DOHH2 (cell line): Measurements from ENCODE around the gene F10.

Experiments
- H3F3A ChIP-seq: fragments of 200-600 bp; sonication (generic), shearing (Covaris generic); 2 replicates; pipeline ENCODE4 v1.6.0; 2016; ENCODE audit warnings: antibody characterized with exemption, mild to moderate bottlenecking; ENCODE audit not compliant: control insufficient read depth, insufficient read depth
- H3K27ac ChIP-seq: fragments of 200-600 bp; sonication (generic); 2 replicates; pipeline ENCODE4 v1.5.1; 2014; ENCODE audit warnings: low read depth, mild to moderate bottlenecking, low read length, moderate library complexity
- H3K27me3 ChIP-seq: fragments of 200-600 bp; sonication (generic); 2 replicates; pipeline ENCODE4 v1.6.1; 2014; ENCODE audit warnings: mild to moderate bottlenecking, low read length, mixed read lengths; ENCODE audit not compliant: control insufficient read depth
- H3K36me3 ChIP-seq: fragments of 200-600 bp; sonication (generic); 2 replicates; pipeline ENCODE4 v1.6.1; 2014; ENCODE audit warnings: mild to moderate bottlenecking, low read length, moderate library complexity, mixed read lengths; ENCODE audit not compliant: control insufficient read depth
- H3K4me1 ChIP-seq: fragments of 200-600 bp; sonication (generic); 2 replicates; pipeline ENCODE4 v1.6.1; 2014; ENCODE audit warnings: mild to moderate bottlenecking, low read length, mixed read lengths; ENCODE audit not compliant: control insufficient read depth
- H3K4me2 ChIP-seq: fragments of 200-600 bp; sonication (generic); 2 replicates; pipeline ENCODE4 v1.6.0; 2014; ENCODE audit warnings: mild to moderate bottlenecking, low read length, moderate library complexity
- H3K4me3 ChIP-seq: fragments of 200-600 bp; sonication (generic); 2 replicates; pipeline ENCODE4 v1.5.1; 2014; ENCODE audit warnings: mild to moderate bottlenecking, low read length, mixed read lengths
- H3K79me2 ChIP-seq: fragments of 200-600 bp; sonication (generic); 2 replicates; pipeline ENCODE4 v1.6.1; 2014; ENCODE audit warnings: mild to moderate bottlenecking, low read length, mixed read lengths; ENCODE audit not compliant: control insufficient read depth
- H3K9me2 ChIP-seq: fragments of 200-600 bp; sonication (generic); replicated peaks from 2 replicates; pipeline ENCODE4 v1.6.1; 2014; ENCODE audit warnings: mild to moderate bottlenecking, low read length, mixed read lengths; ENCODE audit not compliant: control insufficient read depth
- H3K9me3 ChIP-seq: fragments of 200-600 bp; sonication (generic); 2 replicates; pipeline ENCODE4 v1.6.1; 2014; ENCODE audit warnings: antibody characterized with exemption, low read length, mixed read lengths; ENCODE audit not compliant: control insufficient read depth, insufficient read depth
- H4K20me1 ChIP-seq: fragments of 200-600 bp; sonication (generic); 2 replicates; pipeline ENCODE4 v1.6.0; 2014; ENCODE audit warnings: low read depth, mild to moderate bottlenecking, antibody characterized with exemption, low read length, moderate library complexity; ENCODE audit not compliant: control insufficient read depth, insufficient read depth
- CTCF ChIP-seq: fragments of 200-600 bp; sonication (generic); IDR thresholded peaks from one replicate; pipeline ENCODE4 v1.5.1; 2014; ENCODE audit warnings: antibody characterized with exemption, mild to moderate bottlenecking, low read depth, low read length; ENCODE audit not compliant: poor library complexity, severe bottlenecking
- EZH2phosphoT487 ChIP-seq: fragments of 200-600 bp; sonication (generic); IDR thresholded peaks from 2 replicates; pipeline ENCODE4 v1.6.1; 2017; ENCODE audit warnings: borderline replicate concordance, mild to moderate bottlenecking, antibody characterized with exemption, low read length, moderate library complexity, mixed read lengths

F10 gene

GRCh38 chr13:113117335-113117872, 5.2 kb upstream of the F10 start:
- Histone ChIP-seq H3K4me2 (no peak overlapping the region), H3F3A (no peaks in the 10 kb centered on the region), H3K79me2 (no peaks in the 10 kb centered on the region), H3K4me3 (no peak overlapping the region), H3K9me3 (no peaks in the 10 kb centered on the region), H3K36me3 (no peaks in the 10 kb centered on the region), H3K4me1 (no peaks in the 10 kb centered on the region), H3K9me2 (no peaks in the 10 kb centered on the region), H3K27me3 (no peaks in the 10 kb centered on the region), H3K27ac (no peak overlapping the region), H4K20me1 (no peaks in the 10 kb centered on the region)
- TF ChIP-seq EZH2phosphoT487 = no peak

- Histone ChIP-seq H3K27ac (no peak overlapping the region), H3K4me2 (no peak overlapping the region), H3K27me3 (no peaks in the 10 kb centered on the region), H3K4me3 (no peak overlapping the region), H3K36me3 (no peaks in the 10 kb centered on the region), H3K9me3 (no peaks in the 10 kb centered on the region), H4K20me1 (no peaks in the 10 kb centered on the region), H3F3A (no peaks in the 10 kb centered on the region), H3K79me2 (no peaks in the 10 kb centered on the region), H3K9me2 (no peaks in the 10 kb centered on the region), H3K4me1 (no peaks in the 10 kb centered on the region)
- TF ChIP-seq CTCF (no peak), EZH2phosphoT487 (no peak)
Observed at GRCh38 chr13:113117911-113118260, 4.7 kb upstream of the F10 start.

- Histone ChIP-seq H3K4me2 (no peak overlapping the region), H3K27ac (no peak overlapping the region), H3F3A (no peaks in the 10 kb centered on the region), H3K36me3 (no peaks in the 10 kb centered on the region), H4K20me1 (no peaks in the 10 kb centered on the region), H3K4me3 (no peak overlapping the region), H3K27me3 (no peaks in the 10 kb centered on the region), H3K4me1 (no peaks in the 10 kb centered on the region), H3K9me2 (no peaks in the 10 kb centered on the region), H3K9me3 (no peaks in the 10 kb centered on the region), H3K79me2 (no peaks in the 10 kb centered on the region)
- no peak for TF ChIP-seq EZH2phosphoT487
- TF ChIP-seq CTCF = no peak
Observed at GRCh38 chr13:113118261-113119021, 4.2 kb upstream of the F10 start.

GRCh38 chr13:113119166-113119821, 3.3 kb upstream of the F10 start:
- Histone ChIP-seq H4K20me1 (no peaks in the 10 kb centered on the region), H3K27ac (no peak overlapping the region)

More at GRCh38 chr13:113119166-113119821, 3.3 kb upstream of the F10 start:
- Histone ChIP-seq H3F3A (no peaks in the 10 kb centered on the region), H3K4me1 (no peaks in the 10 kb centered on the region), H3K36me3 (no peaks in the 10 kb centered on the region), H3K9me3 (no peaks in the 10 kb centered on the region), H3K9me2 (no peaks in the 10 kb centered on the region), H3K4me2 (no peak overlapping the region), H3K27me3 (no peaks in the 10 kb centered on the region), H3K4me3 (no peak overlapping the region), H3K79me2 (no peaks in the 10 kb centered on the region)
- no peak for TF ChIP-seq CTCF
- TF ChIP-seq EZH2phosphoT487 = no peak
